ENCODE measurements around the gene SLAMF6.

GRCh38 chr1:160541622-160542302 is 18.7 kb upstream of the SLAMF6 start:
- TF ChIP-seq EZH2 (IDR thresholded peaks at IDR 0.05; ENCODE audit: insufficient read depth, poor library complexity, severe bottlenecking) (no peak), EZH2phosphoT487 (IDR thresholded peaks at IDR 0.05; ENCODE audit: insufficient read depth, low read depth) (no peak)

Measured in GM23248 (cell line).